Measurements from ENCODE around the gene RMND5A. TPM values are rescaled to one million over a fixed set of nuclear protein-coding genes. Genes with fewer than 3 reads are reported as not detected.

Gene RMND5A
- total RNA-seq, 1 donor from 2014 or later, result 24.3 TPM

- no peak for TF ChIP-seq CTCF (IDR thresholded peaks at IDR 0.05)
- Mint-ChIP-seq H3K9me3 (ENCODE audit: unreplicated experiment) (no peaks in the 10 kb centered on the region), H3K27ac (ENCODE audit: unreplicated experiment) (no peak overlapping the region), H3K4me3 (ENCODE audit: unreplicated experiment) (no peak overlapping the region), H3K36me3 (ENCODE audit: unreplicated experiment) (no peaks in the 10 kb centered on the region), H3K27me3 (ENCODE audit: unreplicated experiment) (peaks cover 73% of the 10 kb centered on the region), H3K4me1 (ENCODE audit: unreplicated experiment) (peaks cover 6% of the 10 kb centered on the region)
- no peak for DNase-seq (ENCODE audit: extremely low spot score, unreplicated experiment)
Measured at GRCh38 chr2:86788165-86788564, 68.1 kb downstream of the RMND5A start.

DNA sequence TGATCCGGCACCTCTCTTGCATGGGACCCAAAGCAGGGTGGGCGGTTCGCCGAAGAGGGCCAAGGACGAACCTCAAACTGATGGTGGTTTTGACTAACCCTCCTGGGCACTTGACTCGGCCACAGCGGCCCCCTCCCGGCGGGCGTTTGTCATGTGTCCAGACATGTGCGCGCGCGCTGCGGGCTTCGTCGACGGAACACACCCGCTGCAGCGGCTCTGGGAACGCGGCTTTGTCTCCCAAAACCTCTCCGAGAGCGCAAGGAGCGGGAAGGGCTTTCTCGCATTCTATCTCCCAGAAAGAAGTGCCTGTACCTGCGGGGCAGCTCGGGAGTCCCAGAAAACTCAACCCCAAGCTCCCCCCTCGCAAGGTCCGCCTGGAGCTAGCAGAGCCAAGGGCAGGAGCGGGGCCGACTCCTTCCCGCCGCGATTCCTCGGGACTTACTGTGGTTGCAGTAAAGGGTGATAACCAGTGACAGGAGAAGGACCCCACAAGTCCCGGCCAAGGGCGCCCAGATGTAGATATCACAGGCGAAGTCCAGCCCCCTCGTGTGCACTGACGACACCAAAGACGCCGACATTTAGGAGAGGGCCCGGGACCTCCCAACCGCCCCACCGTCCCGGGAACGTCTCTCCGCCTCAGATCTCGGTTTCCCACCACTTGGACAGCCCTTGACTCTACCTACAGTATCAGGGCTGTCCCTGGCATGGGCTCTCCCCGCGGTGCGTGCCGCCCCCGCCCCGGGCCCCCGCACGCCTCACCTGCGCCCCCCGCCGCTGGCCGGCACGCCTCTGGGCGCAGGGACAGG, 69.0 kb downstream of the RMND5A start:
- H3K9me3 Mint-ChIP-seq (ENCODE audit: unreplicated experiment), result no peaks in the 10 kb centered on the region
- H3K4me3 Mint-ChIP-seq (ENCODE audit: unreplicated experiment), result no peak overlapping the region
- no peak for DNase-seq (ENCODE audit: extremely low spot score, unreplicated experiment)
- no peak for TF ChIP-seq CTCF (IDR thresholded peaks at IDR 0.05)
- no peak overlapping the region for H3K27ac Mint-ChIP-seq (ENCODE audit: unreplicated experiment)
- no peaks in the 10 kb centered on the region for H3K36me3 Mint-ChIP-seq (ENCODE audit: unreplicated experiment)
- peaks cover 79% of the 10 kb centered on the region for H3K27me3 Mint-ChIP-seq (ENCODE audit: unreplicated experiment)
- H3K4me1 Mint-ChIP-seq (ENCODE audit: unreplicated experiment), result peaks cover 6% of the 10 kb centered on the region

- no peaks in the 10 kb centered on the region for H3K9me3 Mint-ChIP-seq (ENCODE audit: unreplicated experiment)
- no peak overlapping the region for H3K27ac Mint-ChIP-seq (ENCODE audit: unreplicated experiment)
- TF ChIP-seq CTCF (IDR thresholded peaks at IDR 0.05), result no peak
- H3K4me3 Mint-ChIP-seq (ENCODE audit: unreplicated experiment), result no peak overlapping the region
- peaks cover 6% of the 10 kb centered on the region for H3K4me1 Mint-ChIP-seq (ENCODE audit: unreplicated experiment)
- DNase-seq (ENCODE audit: extremely low spot score, unreplicated experiment), result no peak
- H3K27me3 Mint-ChIP-seq (ENCODE audit: unreplicated experiment), result peaks cover 81% of the 10 kb centered on the region
- H3K36me3 Mint-ChIP-seq (ENCODE audit: unreplicated experiment), result no peaks in the 10 kb centered on the region
Measured at GRCh38 chr2:86789687-86790133, 69.6 kb downstream of the RMND5A start.

GRCh38 chr2:86790134-86790675, 70.1 kb downstream of the RMND5A start:
- peaks cover 3% of the 10 kb centered on the region for H3K9me3 Mint-ChIP-seq (ENCODE audit: unreplicated experiment)
- H3K27me3 Mint-ChIP-seq (ENCODE audit: unreplicated experiment), result peaks cover 81% of the 10 kb centered on the region
- no peak overlapping the region for H3K27ac Mint-ChIP-seq (ENCODE audit: unreplicated experiment)
- DNase-seq (ENCODE audit: extremely low spot score, unreplicated experiment), result no peak
- no peak overlapping the region for H3K4me3 Mint-ChIP-seq (ENCODE audit: unreplicated experiment)
- no peak for TF ChIP-seq CTCF (IDR thresholded peaks at IDR 0.05)
- H3K4me1 Mint-ChIP-seq (ENCODE audit: unreplicated experiment), result peaks cover 6% of the 10 kb centered on the region
- H3K36me3 Mint-ChIP-seq (ENCODE audit: unreplicated experiment), result no peaks in the 10 kb centered on the region
